ENCODE results near the gene L3MBTL1. TPM values are rescaled to one million over a fixed set of nuclear protein-coding genes. Genes with fewer than 3 reads are reported as not detected.

L3MBTL1 gene
- polyA plus RNA-seq, 3 donors = 0.31 to 9.0 (median 0.36) TPM

- H3K4me2 ChIP-seq (replicated peaks; ENCODE audit: extremely low read depth, low read length, poor library complexity, severe bottlenecking) = no peak overlapping the region
- H3K27ac ChIP-seq (ENCODE audit: low read depth in 1 of 2, low read length in 2 of 2) = no peak overlapping the region
- H3K36me3 ChIP-seq (replicated peaks in 1 of 2; ENCODE audit: control insufficient read depth in 1 of 2, insufficient read depth in 2 of 2, low read length in 2 of 2) = peaks cover 0 to 19% of the 10 kb centered on the region in 2 donors
- H3K79me2 ChIP-seq (ENCODE audit: insufficient read depth, low read length) = no peaks in the 10 kb centered on the region
- no peaks in the 10 kb centered on the region for H3K9me3 ChIP-seq (replicated peaks in 1 of 2; ENCODE audit: control insufficient read depth in 1 of 2, insufficient read depth in 1 of 2, low read length in 2 of 2)
- H3K4me1 ChIP-seq (ENCODE audit: control insufficient read depth in 1 of 2, insufficient read depth in 2 of 2, low read length in 2 of 2) = peaks cover 10% of the 10 kb centered on the region in 2 donors
- no peak for TF ChIP-seq CTCF (IDR thresholded peaks at IDR 0.05)
- peak overlapping the region in 2 of 7 donors; percentile 62 to 75 for H3K27ac Mint-ChIP-seq
- no peaks in the 10 kb centered on the region for H3K9me3 Mint-ChIP-seq
- H3K9ac ChIP-seq (ENCODE audit: insufficient read depth, low read length, poor library complexity, severe bottlenecking) = no peak overlapping the region
- no peak overlapping the region for H2AFZ ChIP-seq (ENCODE audit: insufficient read depth, low read depth, low read length, poor library complexity, severe bottlenecking)
- H3K27me3 Mint-ChIP-seq (ENCODE audit: low read depth in 3 of 3) = no peaks in the 10 kb centered on the region
- DNase-seq = no peak
- WGBS (ENCODE audit: insufficient coverage) = 91% methylated on average over 4 of the region's 7 CpGs
- H3K4me3 Mint-ChIP-seq = no peak overlapping the region
- no peak overlapping the region for H3K4me3 ChIP-seq (replicated peaks in 1 of 3; ENCODE audit: low read depth in 2 of 3, low read length in 3 of 3)
- intact Hi-C loops (cut with micrococcal nuclease) = loop anchor here (10.0 kb wide), 2 partner anchors 159 to 549 kb away; no protein-coding TSS in a partner anchor
- H3K4me1 Mint-ChIP-seq = peaks cover 14% of the 10 kb centered on the region
- no peaks in the 10 kb centered on the region for H4K20me1 ChIP-seq (ENCODE audit: insufficient read depth, low read length)
- peaks cover 9 to 10% of the 10 kb centered on the region in 2 donors for H3K36me3 Mint-ChIP-seq
- no peaks in the 10 kb centered on the region for H3K27me3 ChIP-seq (ENCODE audit: control insufficient read depth in 2 of 2, insufficient read depth in 2 of 2, low read length in 2 of 2)
Observed at GRCh38 chr20:43535370-43536004, 28.0 kb downstream of the L3MBTL1 start.

DNA sequence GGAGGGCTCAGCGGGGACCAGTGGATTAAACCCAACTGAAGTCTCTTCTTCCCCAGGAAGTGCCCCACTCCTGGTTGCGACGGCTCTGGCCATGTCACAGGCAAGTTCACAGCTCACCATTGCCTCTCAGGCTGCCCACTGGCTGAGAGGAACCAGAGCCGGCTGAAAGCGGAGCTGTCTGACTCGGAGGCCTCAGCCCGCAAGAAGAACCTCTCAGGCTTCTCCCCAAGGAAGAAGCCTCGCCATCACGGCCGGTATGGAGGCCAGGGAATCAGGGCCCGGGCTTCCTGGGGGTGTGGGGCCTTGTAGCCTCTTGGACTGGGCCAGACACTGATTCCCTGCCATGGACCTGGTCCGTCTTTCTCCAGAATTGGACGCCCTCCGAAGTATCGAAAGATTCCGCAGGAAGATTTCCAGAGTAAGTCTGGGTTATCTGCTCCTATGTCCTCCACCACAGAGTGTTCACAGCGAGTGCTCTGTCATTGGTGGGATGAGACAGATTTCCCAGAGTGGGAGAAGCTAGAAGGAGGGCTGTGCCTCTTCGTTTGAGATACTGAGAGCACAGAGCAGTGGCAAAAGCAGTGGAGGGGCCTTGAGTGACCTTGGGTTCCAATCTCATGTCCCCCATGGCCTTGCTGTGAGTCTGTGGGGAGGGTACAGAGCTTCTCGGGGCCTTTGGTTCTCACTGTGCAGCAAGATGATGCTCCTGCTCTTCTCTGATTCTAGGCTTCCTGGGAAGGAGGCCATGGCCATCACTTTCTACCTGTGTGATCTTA, 28.7 kb downstream of the L3MBTL1 start:
- H2AFZ ChIP-seq (ENCODE audit: insufficient read depth, low read depth, low read length, poor library complexity, severe bottlenecking) = no peak overlapping the region
- H3K36me3 ChIP-seq (replicated peaks in 1 of 2; ENCODE audit: control insufficient read depth in 1 of 2, insufficient read depth in 2 of 2, low read length in 2 of 2) = peaks cover 0 to 26% of the 10 kb centered on the region in 2 donors
- H3K27ac ChIP-seq (ENCODE audit: low read depth in 1 of 2, low read length in 2 of 2) = no peak overlapping the region
- Mint-ChIP-seq H3K4me1 (peaks cover 14% of the 10 kb centered on the region), H3K9me3 (no peaks in the 10 kb centered on the region), H3K4me3 (no peak overlapping the region), H3K27me3 (ENCODE audit: low read depth in 3 of 3) (no peaks in the 10 kb centered on the region), H3K36me3 (peaks cover 8 to 9% of the 10 kb centered on the region in 2 donors), H3K27ac (peak overlapping the region in 2 of 7 donors; percentile 18 to 47)
- no peaks in the 10 kb centered on the region for H3K27me3 ChIP-seq (ENCODE audit: control insufficient read depth in 2 of 2, insufficient read depth in 2 of 2, low read length in 2 of 2)
- 94% methylated on average over 16 of the region's 19 CpGs for WGBS (ENCODE audit: insufficient coverage)
- DNase-seq = no peak
- peaks cover 10% of the 10 kb centered on the region in 2 donors for H3K4me1 ChIP-seq (ENCODE audit: control insufficient read depth in 1 of 2, insufficient read depth in 2 of 2, low read length in 2 of 2)
- no peaks in the 10 kb centered on the region for H4K20me1 ChIP-seq (ENCODE audit: insufficient read depth, low read length)
- H3K9ac ChIP-seq (ENCODE audit: insufficient read depth, low read length, poor library complexity, severe bottlenecking) = no peak overlapping the region
- no peak overlapping the region for H3K4me2 ChIP-seq (replicated peaks; ENCODE audit: extremely low read depth, low read length, poor library complexity, severe bottlenecking)
- no peaks in the 10 kb centered on the region for H3K9me3 ChIP-seq (replicated peaks in 1 of 2; ENCODE audit: control insufficient read depth in 1 of 2, insufficient read depth in 1 of 2, low read length in 2 of 2)
- H3K4me3 ChIP-seq (replicated peaks in 1 of 3; ENCODE audit: low read depth in 2 of 3, low read length in 3 of 3) = no peak overlapping the region
- intact Hi-C loops (cut with micrococcal nuclease) = loop anchor here (10.0 kb wide), 2 partner anchors 159 to 549 kb away; no protein-coding TSS in a partner anchor
- no peak for TF ChIP-seq CTCF (IDR thresholded peaks at IDR 0.05)
- no peaks in the 10 kb centered on the region for H3K79me2 ChIP-seq (ENCODE audit: insufficient read depth, low read length)
